WTC11 (cell line): ENCODE measurements around the gene VWA2. TPM values are rescaled to one million over a fixed set of nuclear protein-coding genes. Genes with fewer than 3 reads are reported as not detected.

Source experiments
- ATAC-seq: fragments of 200-7000 bp; cut with Tn5 transposase; 2 replicates; pipeline ENCODE4 v1.10.0; 2021; ENCODE audit warnings: mild to moderate bottlenecking, moderate library complexity
- CTCF ChIA-PET: fragments of 300-600 bp; sonication (Branson Sonifier 250); formaldehyde crosslinking; loops from one replicate; lab custom pipeline; 2021; ENCODE audit warnings: antibody characterized with exemption; lab: Charles Lee
- POLR2A ChIA-PET: fragments of 350-600 bp; sonication (Branson Sonifier 250); formaldehyde crosslinking; loops from one replicate; lab custom pipeline; 2021; ENCODE audit warnings: antibody characterized with exemption; lab: Charles Lee
- DNase-seq: peaks from one replicate; pipeline ENCODE4 v3.0.0; 2021; ENCODE audit warnings: low spot score
- H3K27ac Mint-ChIP-seq: 2 replicates; pipeline ENCODE4 v1.8.0; 2021; ENCODE audit warnings: mixed read lengths
- H3K27me3 Mint-ChIP-seq: 2 replicates; pipeline ENCODE4 v1.8.0; 2021; ENCODE audit warnings: low read depth, mild to moderate bottlenecking, moderate library complexity, mixed read lengths
- H3K36me3 Mint-ChIP-seq: 2 replicates; pipeline ENCODE4 v1.8.0; 2021; ENCODE audit warnings: mixed read lengths
- H3K4me1 Mint-ChIP-seq: 2 replicates; pipeline ENCODE4 v1.8.0; 2022; ENCODE audit warnings: mixed read lengths
- H3K4me3 Mint-ChIP-seq: 2 replicates; pipeline ENCODE4 v1.8.0; 2021; ENCODE audit warnings: mild to moderate bottlenecking, moderate library complexity, mixed read lengths
- H3K9me3 Mint-ChIP-seq: 2 replicates; pipeline ENCODE4 v1.8.0; 2021; ENCODE audit warnings: mixed read lengths
- CBFB ChIP-seq: sonication (generic); formaldehyde crosslinking; IDR thresholded peaks from 2 replicates; pipeline ENCODE4 v1.8.1; 2022; ENCODE audit warnings: mild to moderate bottlenecking, low read depth, missing genetic modification reagents
- CREB1 ChIP-seq: sonication (generic); formaldehyde crosslinking; IDR thresholded peaks from 2 replicates; pipeline ENCODE4 v1.8.0; 2023; ENCODE audit warnings: mild to moderate bottlenecking, missing genetic modification reagents
- EMX1 ChIP-seq: fragments of 250-450 bp; sonication (Bioruptor Pico); IDR thresholded peaks from 2 replicates; pipeline ENCODE4 v1.8.0; 2021; ENCODE audit warnings: mild to moderate bottlenecking
- ETV6 ChIP-seq: sonication (generic); formaldehyde crosslinking; IDR thresholded peaks from 2 replicates; pipeline ENCODE4 v1.8.1; 2022; ENCODE audit warnings: mild to moderate bottlenecking, missing genetic modification reagents
- FOXP1 ChIP-seq: sonication (generic); formaldehyde crosslinking; IDR thresholded peaks from 2 replicates; pipeline ENCODE4 v1.8.0; 2022; ENCODE audit warnings: missing genetic modification reagents, mild to moderate bottlenecking, moderate library complexity, borderline replicate concordance
- GABPB1 ChIP-seq: sonication (generic); formaldehyde crosslinking; IDR thresholded peaks from 2 replicates; pipeline ENCODE4 v1.8.1; 2023; ENCODE audit warnings: mild to moderate bottlenecking, missing genetic modification reagents
- KAT7 ChIP-seq: sonication (generic); formaldehyde crosslinking; IDR thresholded peaks from 2 replicates; pipeline ENCODE4 v1.8.1; 2023; ENCODE audit warnings: missing genetic modification reagents, mild to moderate bottlenecking, borderline replicate concordance
- NR1H2 ChIP-seq: sonication (generic); formaldehyde crosslinking; IDR thresholded peaks from 2 replicates; pipeline ENCODE4 v1.9.0; 2021; ENCODE audit warnings: mild to moderate bottlenecking, moderate library complexity, missing genetic modification reagents
- OVOL2 ChIP-seq: fragments of 250-450 bp; sonication (Bioruptor Pico); IDR thresholded peaks from 2 replicates; pipeline ENCODE4 v1.9.0; 2021; ENCODE audit warnings: mild to moderate bottlenecking, borderline replicate concordance
- PRRX2 ChIP-seq: fragments of 250-450 bp; sonication (Bioruptor Pico); IDR thresholded peaks from 2 replicates; pipeline ENCODE4 v1.8.0; 2021; ENCODE audit warnings: mild to moderate bottlenecking
- RELA ChIP-seq: sonication (generic); formaldehyde crosslinking; IDR thresholded peaks from 2 replicates; pipeline ENCODE4 v1.8.1; 2022; ENCODE audit warnings: missing genetic modification reagents, mild to moderate bottlenecking, borderline replicate concordance
- RORB ChIP-seq: fragments of 250-450 bp; sonication (Bioruptor Pico); IDR thresholded peaks from 2 replicates; pipeline ENCODE4 v1.9.0; 2021; ENCODE audit warnings: mild to moderate bottlenecking
- SMAD4 ChIP-seq: sonication (generic); formaldehyde crosslinking; IDR thresholded peaks from 2 replicates; pipeline ENCODE4 v1.8.0; 2022; ENCODE audit warnings: mild to moderate bottlenecking, missing genetic modification reagents
- SP1 ChIP-seq: sonication (generic); formaldehyde crosslinking; conservative IDR thresholded peaks from 2 replicates; pipeline ENCODE4 v1.8.1; 2022; ENCODE audit warnings: missing genetic modification reagents
- TCF7 ChIP-seq: sonication (generic); formaldehyde crosslinking; IDR thresholded peaks from 2 replicates; pipeline ENCODE4 v1.8.0; 2022; ENCODE audit warnings: mild to moderate bottlenecking, low read depth, missing genetic modification reagents, moderate library complexity
- TEAD1 ChIP-seq: sonication (generic); formaldehyde crosslinking; IDR thresholded peaks from 2 replicates; pipeline ENCODE4 v1.8.0; 2022; ENCODE audit warnings: mild to moderate bottlenecking, missing genetic modification reagents
- ZNF219 ChIP-seq: sonication (generic); formaldehyde crosslinking; IDR thresholded peaks from 2 replicates; pipeline ENCODE4 v1.8.0; 2023; ENCODE audit warnings: missing genetic modification reagents, mild to moderate bottlenecking, borderline replicate concordance
- ZNF416 ChIP-seq: fragments of 250-450 bp; sonication (Bioruptor Pico); IDR thresholded peaks from 2 replicates; pipeline ENCODE4 v1.9.0; 2021; ENCODE audit warnings: mild to moderate bottlenecking, inconsistent platforms
- ZNF423 ChIP-seq: fragments of 250-450 bp; sonication (Bioruptor Pico); IDR thresholded peaks from 2 replicates; pipeline ENCODE4 v2.1.2; 2022; ENCODE audit warnings: mild to moderate bottlenecking, moderate library complexity
- total RNA-seq: library from RNA; stranded (reverse); gene quantifications from 3 replicates; pipeline ENCODE4 v1.2.3, GENCODE V29; 2021
- TF ChIP-seq, protein P1 (sequence below): sonication (generic); formaldehyde crosslinking; IDR thresholded peaks from 2 replicates; pipeline ENCODE4 v1.8.1; 2023; ENCODE audit warnings: mild to moderate bottlenecking, missing genetic modification reagents, moderate library complexity
- TF ChIP-seq, protein P2 (sequence below): fragments of 250-450 bp; sonication (Bioruptor Pico); IDR thresholded peaks from 2 replicates; pipeline ENCODE4 v1.8.0; 2021; ENCODE audit warnings: mild to moderate bottlenecking
- TF ChIP-seq, protein P3 (sequence below): fragments of 200-600 bp; IDR thresholded peaks from 2 replicates; pipeline ENCODE4 v1.8.0; 2022; ENCODE audit warnings: antibody characterized with exemption
- TF ChIP-seq, protein P4 (sequence below): fragments of 250-450 bp; sonication (Bioruptor Pico); IDR thresholded peaks from 2 replicates; pipeline ENCODE4 v2.1.2; 2022; ENCODE audit warnings: mild to moderate bottlenecking, moderate library complexity
- TF ChIP-seq, protein P5 (sequence below): sonication (generic); formaldehyde crosslinking; IDR thresholded peaks from 2 replicates; pipeline ENCODE4 v1.8.1; 2022; ENCODE audit warnings: low read depth, mild to moderate bottlenecking, moderate library complexity, missing genetic modification reagents, borderline replicate concordance

VWA2 gene
- total RNA-seq, 1 experiment from 2014 or later = 2.1 TPM

DNA sequence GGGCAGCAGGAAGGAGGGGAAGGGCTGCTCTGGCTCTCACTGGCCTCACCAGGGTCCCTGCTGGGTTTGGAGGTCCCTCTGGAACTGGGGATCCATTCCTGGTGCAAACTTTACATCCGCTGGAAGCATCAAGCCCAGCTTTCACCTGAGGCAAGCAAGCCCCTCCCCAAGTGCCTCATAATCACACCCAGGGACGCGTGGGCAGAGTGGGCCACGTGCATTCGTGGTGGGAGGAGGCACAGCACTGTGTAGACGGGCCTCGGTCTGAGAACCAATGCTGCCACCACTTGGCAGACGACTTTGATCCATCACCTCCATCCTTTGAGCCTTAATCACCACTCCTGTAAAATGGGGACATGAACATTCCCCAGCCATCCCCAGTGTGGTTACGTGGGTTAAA is 74.1 kb downstream of the VWA2 start:
- ATAC-seq = no peak
- no peaks in the 10 kb centered on the region for H3K4me1 Mint-ChIP-seq
- no peaks in the 10 kb centered on the region for H3K36me3 Mint-ChIP-seq
- ChIA-PET CTCF (interaction anchor here (1.7 kb wide), 1 partner anchor 9 kb away, joined by 7 read pairs; no protein-coding TSS in a partner anchor), POLR2A (no interaction called here)
- no peak for DNase-seq
- H3K4me3 Mint-ChIP-seq = no peak overlapping the region
- TF ChIP-seq TEAD1 (CRISPR knock-in tag) (no peak), CBFB (CRISPR knock-in tag) (no peak), ETV6 (CRISPR knock-in tag) (no peak), TCF7 (CRISPR knock-in tag) (no peak), RORB (CRISPR knock-in tag) (no peak), ZNF219 (CRISPR knock-in tag) (no peak), SP1 (CRISPR knock-in tag) (no peak), ZNF423 (no peak), FOXP1 (no peak), NR1H2 (CRISPR knock-in tag) (no peak), ZNF416 (CRISPR knock-in tag) (no peak), CREB1 (CRISPR knock-in tag) (no peak), RELA (CRISPR knock-in tag) (no peak)
- TF ChIP-seq, protein P1, sequence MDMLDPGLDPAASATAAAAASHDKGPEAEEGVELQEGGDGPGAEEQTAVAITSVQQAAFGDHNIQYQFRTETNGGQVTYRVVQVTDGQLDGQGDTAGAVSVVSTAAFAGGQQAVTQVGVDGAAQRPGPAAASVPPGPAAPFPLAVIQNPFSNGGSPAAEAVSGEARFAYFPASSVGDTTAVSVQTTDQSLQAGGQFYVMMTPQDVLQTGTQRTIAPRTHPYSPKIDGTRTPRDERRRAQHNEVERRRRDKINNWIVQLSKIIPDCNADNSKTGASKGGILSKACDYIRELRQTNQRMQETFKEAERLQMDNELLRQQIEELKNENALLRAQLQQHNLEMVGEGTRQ = no peak
- TF ChIP-seq, protein P2, sequence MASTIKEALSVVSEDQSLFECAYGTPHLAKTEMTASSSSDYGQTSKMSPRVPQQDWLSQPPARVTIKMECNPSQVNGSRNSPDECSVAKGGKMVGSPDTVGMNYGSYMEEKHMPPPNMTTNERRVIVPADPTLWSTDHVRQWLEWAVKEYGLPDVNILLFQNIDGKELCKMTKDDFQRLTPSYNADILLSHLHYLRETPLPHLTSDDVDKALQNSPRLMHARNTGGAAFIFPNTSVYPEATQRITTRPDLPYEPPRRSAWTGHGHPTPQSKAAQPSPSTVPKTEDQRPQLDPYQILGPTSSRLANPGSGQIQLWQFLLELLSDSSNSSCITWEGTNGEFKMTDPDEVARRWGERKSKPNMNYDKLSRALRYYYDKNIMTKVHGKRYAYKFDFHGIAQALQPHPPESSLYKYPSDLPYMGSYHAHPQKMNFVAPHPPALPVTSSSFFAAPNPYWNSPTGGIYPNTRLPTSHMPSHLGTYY (CRISPR knock-in tag) = no peak
- no peaks in the 10 kb centered on the region for H3K9me3 Mint-ChIP-seq
- no peak overlapping the region for H3K27ac Mint-ChIP-seq
- no peaks in the 10 kb centered on the region for H3K27me3 Mint-ChIP-seq

DNA sequence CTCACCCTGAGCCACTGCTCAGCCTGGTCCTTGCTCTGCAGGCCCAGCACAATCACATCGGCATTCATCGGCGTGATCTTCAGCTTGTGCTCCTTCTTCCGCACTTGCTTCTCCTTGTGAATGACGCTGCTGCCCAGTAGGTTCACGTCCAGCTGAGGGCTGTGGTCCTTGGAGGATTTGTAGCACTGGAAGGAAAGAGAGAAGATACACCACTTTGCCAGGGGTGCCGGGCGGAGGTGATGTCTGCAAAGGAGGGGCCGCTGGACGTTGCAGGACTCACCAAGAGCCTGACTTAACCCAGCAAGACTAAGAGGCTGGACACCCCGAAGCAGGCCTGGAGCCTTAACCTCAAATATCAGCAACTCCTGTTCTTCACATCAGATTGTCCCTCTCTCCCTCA is 74.8 kb downstream of the VWA2 start:
- no peak for DNase-seq
- Mint-ChIP-seq H3K4me3 (no peak overlapping the region), H3K36me3 (no peaks in the 10 kb centered on the region), H3K9me3 (no peaks in the 10 kb centered on the region), H3K27ac (no peak overlapping the region), H3K4me1 (no peaks in the 10 kb centered on the region), H3K27me3 (no peaks in the 10 kb centered on the region)
- CTCF ChIA-PET = interaction anchor here (1.7 kb wide), 1 partner anchor 10 kb away, joined by 7 read pairs; no protein-coding TSS in a partner anchor
- POLR2A ChIA-PET = no interaction called here
- TF ChIP-seq, protein P3, sequence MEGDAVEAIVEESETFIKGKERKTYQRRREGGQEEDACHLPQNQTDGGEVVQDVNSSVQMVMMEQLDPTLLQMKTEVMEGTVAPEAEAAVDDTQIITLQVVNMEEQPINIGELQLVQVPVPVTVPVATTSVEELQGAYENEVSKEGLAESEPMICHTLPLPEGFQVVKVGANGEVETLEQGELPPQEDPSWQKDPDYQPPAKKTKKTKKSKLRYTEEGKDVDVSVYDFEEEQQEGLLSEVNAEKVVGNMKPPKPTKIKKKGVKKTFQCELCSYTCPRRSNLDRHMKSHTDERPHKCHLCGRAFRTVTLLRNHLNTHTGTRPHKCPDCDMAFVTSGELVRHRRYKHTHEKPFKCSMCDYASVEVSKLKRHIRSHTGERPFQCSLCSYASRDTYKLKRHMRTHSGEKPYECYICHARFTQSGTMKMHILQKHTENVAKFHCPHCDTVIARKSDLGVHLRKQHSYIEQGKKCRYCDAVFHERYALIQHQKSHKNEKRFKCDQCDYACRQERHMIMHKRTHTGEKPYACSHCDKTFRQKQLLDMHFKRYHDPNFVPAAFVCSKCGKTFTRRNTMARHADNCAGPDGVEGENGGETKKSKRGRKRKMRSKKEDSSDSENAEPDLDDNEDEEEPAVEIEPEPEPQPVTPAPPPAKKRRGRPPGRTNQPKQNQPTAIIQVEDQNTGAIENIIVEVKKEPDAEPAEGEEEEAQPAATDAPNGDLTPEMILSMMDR = no peak
- TF ChIP-seq OVOL2 (CRISPR knock-in tag) (no peak), GABPB1 (CRISPR knock-in tag) (no peak), ZNF423 (no peak), KAT7 (CRISPR knock-in tag) (no peak), TCF7 (CRISPR knock-in tag) (no peak), PRRX2 (CRISPR knock-in tag) (no peak), TEAD1 (CRISPR knock-in tag) (no peak), EMX1 (CRISPR knock-in tag) (no peak), SP1 (CRISPR knock-in tag) (no peak), SMAD4 (CRISPR knock-in tag) (no peak)
- TF ChIP-seq, protein P4, sequence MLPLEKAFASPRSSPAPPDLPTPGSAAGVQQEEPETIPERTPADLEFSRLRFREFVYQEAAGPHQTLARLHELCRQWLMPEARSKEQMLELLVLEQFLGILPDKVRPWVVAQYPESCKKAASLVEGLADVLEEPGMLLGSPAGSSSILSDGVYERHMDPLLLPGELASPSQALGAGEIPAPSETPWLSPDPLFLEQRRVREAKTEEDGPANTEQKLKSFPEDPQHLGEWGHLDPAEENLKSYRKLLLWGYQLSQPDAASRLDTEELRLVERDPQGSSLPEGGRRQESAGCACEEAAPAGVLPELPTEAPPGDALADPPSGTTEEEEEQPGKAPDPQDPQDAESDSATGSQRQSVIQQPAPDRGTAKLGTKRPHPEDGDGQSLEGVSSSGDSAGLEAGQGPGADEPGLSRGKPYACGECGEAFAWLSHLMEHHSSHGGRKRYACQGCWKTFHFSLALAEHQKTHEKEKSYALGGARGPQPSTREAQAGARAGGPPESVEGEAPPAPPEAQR (CRISPR knock-in tag) = no peak
- TF ChIP-seq, protein P5, sequence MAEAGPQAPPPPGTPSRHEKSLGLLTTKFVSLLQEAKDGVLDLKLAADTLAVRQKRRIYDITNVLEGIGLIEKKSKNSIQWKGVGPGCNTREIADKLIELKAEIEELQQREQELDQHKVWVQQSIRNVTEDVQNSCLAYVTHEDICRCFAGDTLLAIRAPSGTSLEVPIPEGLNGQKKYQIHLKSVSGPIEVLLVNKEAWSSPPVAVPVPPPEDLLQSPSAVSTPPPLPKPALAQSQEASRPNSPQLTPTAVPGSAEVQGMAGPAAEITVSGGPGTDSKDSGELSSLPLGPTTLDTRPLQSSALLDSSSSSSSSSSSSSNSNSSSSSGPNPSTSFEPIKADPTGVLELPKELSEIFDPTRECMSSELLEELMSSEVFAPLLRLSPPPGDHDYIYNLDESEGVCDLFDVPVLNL (CRISPR knock-in tag) = no peak
- ATAC-seq = no peak
